Activated CD8-positive, alpha-beta memory T cell treated with anti-CD3 and anti-CD28 coated beads for 36 hours (primary cell): ENCODE data around the gene SPRR3. TPM values are rescaled to one million over a fixed set of nuclear protein-coding genes. Genes with fewer than 3 reads are reported as not detected.

ENCODE experiments used
- CTCF ChIA-PET: fragments of 350-600 bp; sonication (Branson Sonifier 250); formaldehyde crosslinking; loops from one replicate; lab custom pipeline; 2021; ENCODE audit warnings: antibody characterized with exemption; lab: Charles Lee
- POLR2A ChIA-PET: fragments of 350-600 bp; sonication (Branson Sonifier 250); formaldehyde crosslinking; loops from one replicate; lab custom pipeline; 2021; ENCODE audit warnings: antibody characterized with exemption; lab: Charles Lee
- total RNA-seq, 2 experiments: library from RNA; stranded (reverse); gene quantifications; one replicate each; pipeline ENCODE4 v1.2.3, GENCODE V29; 2021

Gene SPRR3
- total RNA-seq, 2 experiments from 2014 or later: not detected

DNA sequence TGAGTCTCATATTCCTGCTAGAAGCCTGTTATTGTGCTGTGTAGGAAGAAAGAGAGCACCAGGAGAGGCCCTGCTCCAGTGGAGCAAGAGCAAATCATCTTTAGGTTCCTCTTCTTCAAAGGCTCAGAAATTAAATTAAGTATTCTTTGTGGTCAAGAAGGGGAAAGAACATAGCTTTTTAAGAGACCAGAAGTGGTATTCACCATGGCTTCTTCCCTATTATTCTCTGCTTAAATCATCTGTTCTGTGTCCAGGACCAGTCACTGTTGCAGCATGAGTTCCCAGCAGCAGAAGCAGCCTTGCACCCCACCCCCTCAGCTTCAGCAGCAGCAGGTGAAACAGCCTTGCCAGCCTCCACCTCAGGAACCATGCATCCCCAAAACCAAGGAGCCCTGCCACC lies 30.5 kb downstream of the SPRR3 start:
- ChIA-PET CTCF (no interaction called here), POLR2A (no interaction called here)

DNA sequence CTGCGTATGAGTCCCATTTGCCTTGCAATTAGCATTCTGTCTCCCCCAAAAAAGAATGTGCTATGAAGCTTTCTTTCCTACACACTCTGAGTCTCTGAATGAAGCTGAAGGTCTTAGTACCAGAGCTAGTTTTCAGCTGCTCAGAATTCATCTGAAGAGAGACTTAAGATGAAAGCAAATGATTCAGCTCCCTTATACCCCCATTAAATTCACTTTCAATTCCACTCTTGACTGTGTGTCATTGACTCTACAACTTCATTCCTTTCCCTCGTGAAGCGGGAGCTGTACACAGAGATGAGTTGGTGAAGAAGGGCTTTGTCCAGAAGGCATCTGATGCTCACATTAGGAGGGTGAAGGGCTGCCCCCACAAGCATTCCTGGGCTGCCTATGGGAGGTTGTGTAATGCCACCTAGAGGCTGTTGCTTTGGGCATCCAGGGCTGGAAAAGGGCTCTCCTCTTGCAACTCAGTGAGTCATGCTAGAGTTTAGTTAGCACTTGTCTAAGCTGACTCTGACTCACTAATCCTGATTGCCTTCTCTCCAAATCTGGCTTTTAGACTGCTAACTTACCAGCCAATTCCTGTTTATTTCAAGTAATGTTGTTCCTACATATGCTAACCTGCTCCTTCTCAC lies 31.2 kb downstream of the SPRR3 start:
- POLR2A ChIA-PET: no interaction called here
- CTCF ChIA-PET: no interaction called here

DNA sequence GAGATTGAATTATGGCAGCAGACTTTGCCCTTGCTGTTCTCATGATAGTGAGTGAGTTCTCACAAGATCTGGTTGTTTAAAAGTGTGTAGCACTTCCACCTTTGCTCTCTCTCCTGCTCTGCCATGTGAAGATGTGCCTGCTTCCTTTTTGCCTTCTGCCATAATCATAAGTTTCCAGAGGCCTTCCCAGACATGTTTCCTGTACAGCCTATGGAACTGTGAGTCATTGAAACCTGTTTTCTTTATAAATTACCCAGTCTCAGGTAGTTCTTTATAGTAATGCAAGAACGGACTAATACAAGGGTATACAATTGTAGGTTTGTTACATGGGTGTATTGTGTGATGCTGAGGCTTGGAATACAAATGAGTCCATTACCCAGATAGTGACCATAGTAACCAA lies 33.7 kb downstream of the SPRR3 start:
- POLR2A ChIA-PET: no interaction called here
- CTCF ChIA-PET: no interaction called here

DNA sequence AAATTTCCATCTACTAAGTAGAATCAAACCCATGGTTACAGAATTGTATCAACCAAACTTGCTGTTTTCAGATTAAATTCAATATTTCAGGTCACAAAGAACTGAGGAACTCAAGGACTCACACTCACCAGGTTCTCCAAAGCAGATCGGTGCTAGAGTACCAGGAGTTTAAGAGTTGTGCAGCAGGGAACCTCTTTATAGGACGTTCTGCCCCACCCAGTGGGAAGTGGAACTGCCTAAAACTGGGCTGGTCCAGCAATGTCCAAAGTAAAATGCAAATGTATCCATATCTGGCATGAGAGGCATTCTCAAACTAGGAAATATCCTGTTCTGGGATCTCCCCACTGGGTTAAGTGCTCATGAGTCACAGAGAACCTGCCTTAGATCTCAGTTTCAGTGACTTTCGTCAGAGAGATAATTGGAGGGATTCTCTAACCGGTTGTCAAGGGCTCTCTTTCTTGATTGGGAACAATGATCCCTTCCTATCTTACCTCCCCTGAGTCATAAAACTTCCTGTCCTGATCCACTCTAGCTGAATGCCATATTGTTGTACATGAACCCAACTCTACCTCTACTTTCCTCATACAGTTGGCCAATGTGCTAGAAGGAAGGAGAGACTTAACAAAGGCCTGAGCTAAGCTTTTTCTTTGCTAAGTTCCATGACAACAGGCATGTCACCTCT lies 39.5 kb downstream of the SPRR3 start, which contains the start of gene SPRR2D:
Gene SPRR2D, minus strand, starts transcription at position 171 of the 682 bp plus-strand sequence. CDS start 774 bp downstream, outside the sequence.
- ChIA-PET POLR2A (no interaction called here), CTCF (no interaction called here)

DNA sequence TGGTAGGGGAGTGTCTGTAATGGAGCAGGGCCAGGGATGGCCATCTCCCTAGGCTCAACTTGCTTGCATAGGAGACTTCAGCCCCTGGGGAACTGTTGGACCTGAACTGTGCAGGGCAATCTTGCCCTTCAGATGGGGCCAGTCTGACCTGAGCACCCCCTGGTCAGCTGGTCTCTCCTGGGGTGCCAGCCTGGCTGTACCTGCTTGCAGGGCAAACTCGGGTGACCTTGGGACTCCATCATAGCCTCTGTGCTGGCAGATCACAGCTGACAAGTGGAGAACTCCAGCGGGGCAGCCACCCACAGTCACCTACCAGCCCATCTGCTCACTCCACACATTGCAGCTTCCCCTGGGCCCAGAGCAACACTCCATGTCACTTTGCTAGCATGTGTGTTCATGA lies 47.7 kb downstream of the SPRR3 start:
- POLR2A ChIA-PET: no interaction called here

More for the DNA sequence above, 47.7 kb downstream of the SPRR3 start:
- CTCF ChIA-PET: no interaction called here

Other genes with a start within 250 kb of the SPRR3 start
- gene KPRP, start 243.7 kb upstream of the SPRR3 start, total RNA-seq: not detected
- not detected for gene LCE1F, start 226.6 kb upstream of the SPRR3 start, total RNA-seq
- not detected for gene LCE1E, start 215.5 kb upstream of the SPRR3 start, total RNA-seq
- not detected for gene LCE1D, start 205.0 kb upstream of the SPRR3 start, total RNA-seq
- gene LCE1C, start 195.1 kb upstream of the SPRR3 start, total RNA-seq: not detected
- not detected for gene LCE1B, start 189.8 kb upstream of the SPRR3 start, total RNA-seq
- not detected for gene LCE1A, start 174.3 kb upstream of the SPRR3 start, total RNA-seq
- not detected for gene LCE6A, start 158.9 kb upstream of the SPRR3 start, total RNA-seq
- not detected for gene LCE7A, start 141.8 kb upstream of the SPRR3 start, total RNA-seq
- gene SMCP, start 123.4 kb upstream of the SPRR3 start, total RNA-seq: not detected
- gene IVL, start 93.2 kb upstream of the SPRR3 start, total RNA-seq: not detected
- gene SPRR5, start 54.5 kb upstream of the SPRR3 start, total RNA-seq: not detected
- gene SPRR4, start 31.1 kb upstream of the SPRR3 start, total RNA-seq: not detected
- gene SPRR1A, start 17.7 kb upstream of the SPRR3 start, total RNA-seq: not detected
- gene SPRR1B, start 29.5 kb downstream of the SPRR3 start, total RNA-seq: not detected
- not detected for gene SPRR2D, start 39.4 kb downstream of the SPRR3 start, total RNA-seq
- gene SPRR2A, start 55.8 kb downstream of the SPRR3 start, total RNA-seq: not detected
- gene SPRR2B, start 69.9 kb downstream of the SPRR3 start, total RNA-seq: not detected
- not detected for gene SPRR2E, start 92.8 kb downstream of the SPRR3 start, total RNA-seq
- not detected for gene SPRR2F, start 111.8 kb downstream of the SPRR3 start, total RNA-seq
- not detected for gene SPRR2G, start 149.1 kb downstream of the SPRR3 start, total RNA-seq
- not detected for gene LELP1, start 201.7 kb downstream of the SPRR3 start, total RNA-seq
- not detected for gene PRR9, start 215.8 kb downstream of the SPRR3 start, total RNA-seq